HepG2 (cell line): ENCODE results near the gene METAP1.

Source experiments
- CBX2 ChIP-seq, 2 experiments: fragments of 200-600 bp in 1 of 2; sonication (generic); formaldehyde crosslinking in 1 of 2; IDR thresholded peaks; 2 replicates each; pipeline versions ENCODE4 v1.7.0 to v1.8.1; 2018 to 2022; ENCODE audit warnings: low read depth in 2 of 2, low read length in 1 of 2, mild to moderate bottlenecking in 1 of 2, missing genetic modification reagents in 1 of 2
- CTCF ChIP-seq: sonication (generic); formaldehyde crosslinking; IDR thresholded peaks from 2 replicates; pipeline ENCODE4 v1.5.0; 2020; ENCODE audit warnings: mild to moderate bottlenecking, missing genetic modification reagents, moderate library complexity
- FLYWCH1 ChIP-seq: sonication (generic); formaldehyde crosslinking; IDR thresholded peaks from 2 replicates; pipeline ENCODE4 v1.8.1; 2023; ENCODE audit warnings: mild to moderate bottlenecking, missing genetic modification reagents
- JUND ChIP-seq: sonication (generic); formaldehyde crosslinking; IDR thresholded peaks from 2 replicates; pipeline ENCODE4 v1.8.0; 2022; ENCODE audit warnings: mild to moderate bottlenecking, missing genetic modification reagents
- MAX ChIP-seq: IDR thresholded peaks from 2 replicates; pipeline ENCODE4 v1.6.1; 2012; ENCODE audit warnings: inconsistent platforms
- POLR2A ChIP-seq, 2 experiments: IDR thresholded peaks; 2 replicates each; pipeline ENCODE4 v1.6.1; 2011; ENCODE audit warnings: low read depth in 2 of 2, low read length in 2 of 2, mild to moderate bottlenecking in 1 of 2, moderate library complexity in 1 of 2; ENCODE audit not compliant: insufficient read depth in 1 of 2
- ZNF646 ChIP-seq: sonication (generic); formaldehyde crosslinking; IDR thresholded peaks from 2 replicates; pipeline ENCODE4 v1.9.0; 2021; ENCODE audit warnings: mild to moderate bottlenecking, missing genetic modification reagents
- ZNF780A ChIP-seq: sonication (generic); formaldehyde crosslinking; IDR thresholded peaks from 2 replicates; pipeline ENCODE4 v1.8.0; 2022; ENCODE audit warnings: mild to moderate bottlenecking, missing genetic modification reagents, moderate library complexity

GRCh38 chr4:99033956-99034355, 38.4 kb downstream of the METAP1 start:
- TF ChIP-seq ZNF780A (CRISPR knock-in tag) (no peak), ZNF646 (no peak), CTCF (CRISPR knock-in tag) (no peak), CBX2 (IDR thresholded peaks at IDR 0.05; ENCODE audit: low read depth, low read length) (no peak), CBX2 (CRISPR knock-in tag; IDR thresholded peaks at IDR 0.05; ENCODE audit: low read depth) (no peak), JUND (no peak), MAX (no peak), FLYWCH1 (CRISPR knock-in tag) (no peak), POLR2A (IDR thresholded peaks at IDR 0.05; ENCODE audit: insufficient read depth in 1 of 2, low read depth in 2 of 2, low read length in 2 of 2) (no peak)
